ENCODE results near the gene KDM4B. TPM values are rescaled to one million over a fixed set of nuclear protein-coding genes. Genes with fewer than 3 reads are reported as not detected.

The KDM4B gene
- total RNA-seq, 4 donors from 2014 or later = 28.7 to 75.1 (median 46.1) TPM

GRCh38 chr19:5017235-5017634 is 48.3 kb downstream of the KDM4B start:
- DNase-seq = no peak
- Histone ChIP-seq H3K27ac (no peak overlapping the region), H3K9me3 (no peaks in the 10 kb centered on the region), H3K4me1 (no peaks in the 10 kb centered on the region), H3K27me3 (no peaks in the 10 kb centered on the region), H3K36me3 (peaks cover 0 to 29% (median 0%) of the 10 kb centered on the region in 3 donors), H3K4me3 (no peak overlapping the region)
- TF ChIP-seq POLR2A (IDR thresholded peaks at IDR 0.05) = no peak
- TF ChIP-seq CTCF (IDR thresholded peaks at IDR 0.05) = no peak

GRCh38 chr19:5018224-5019015 is 49.5 kb downstream of the KDM4B start:
- Histone ChIP-seq H3K4me3 (no peak overlapping the region), H3K27me3 (no peaks in the 10 kb centered on the region), H3K36me3 (peaks cover 0 to 29% (median 0%) of the 10 kb centered on the region in 3 donors), H3K27ac (no peak overlapping the region), H3K4me1 (no peaks in the 10 kb centered on the region), H3K9me3 (no peaks in the 10 kb centered on the region)
- DNase-seq = no peak
- TF ChIP-seq POLR2A (IDR thresholded peaks at IDR 0.05) (no peak), CTCF (IDR thresholded peaks at IDR 0.05) (no peak)

- TF ChIP-seq POLR2A (IDR thresholded peaks at IDR 0.05) (no peak), CTCF (IDR thresholded peaks at IDR 0.05) (no peak)
- H3K4me3 ChIP-seq = no peak overlapping the region
- H3K27ac ChIP-seq = no peak overlapping the region
- peaks cover 0 to 29% (median 0%) of the 10 kb centered on the region in 3 donors for H3K36me3 ChIP-seq
- DNase-seq = no peak
- H3K27me3 ChIP-seq = no peaks in the 10 kb centered on the region
- no peaks in the 10 kb centered on the region for H3K4me1 ChIP-seq
- H3K9me3 ChIP-seq = no peaks in the 10 kb centered on the region
These were observed 51.5 kb downstream of the KDM4B start for GRCh38 chr19:5020368-5020767.

- no peak for TF ChIP-seq CTCF (IDR thresholded peaks at IDR 0.05)
- no peak for TF ChIP-seq POLR2A (IDR thresholded peaks at IDR 0.05)
- H3K27ac ChIP-seq = no peak overlapping the region
These were observed 52.1 kb downstream of the KDM4B start for GRCh38 chr19:5021046-5021445.

GRCh38 chr19:5022066-5022860 is 53.4 kb downstream of the KDM4B start:
- Histone ChIP-seq H3K27me3 (no peaks in the 10 kb centered on the region), H3K27ac (no peak overlapping the region), H3K36me3 (peaks cover 0 to 17% (median 0%) of the 10 kb centered on the region in 3 donors), H3K4me1 (peaks cover 0 to 8% (median 0%) of the 10 kb centered on the region in 4 donors), H3K9me3 (no peaks in the 10 kb centered on the region), H3K4me3 (no peak overlapping the region)
- no peak for TF ChIP-seq POLR2A (IDR thresholded peaks at IDR 0.05)
- TF ChIP-seq CTCF (IDR thresholded peaks at IDR 0.05) = no peak
- no peak for DNase-seq

More at GRCh38 chr19:5021046-5021445, 52.1 kb downstream of the KDM4B start:
- Histone ChIP-seq H3K36me3 (peaks cover 0 to 29% (median 0%) of the 10 kb centered on the region in 3 donors), H3K27me3 (no peaks in the 10 kb centered on the region), H3K9me3 (no peaks in the 10 kb centered on the region), H3K4me3 (no peak overlapping the region), H3K4me1 (no peaks in the 10 kb centered on the region)
- DNase-seq = no peak

Data from Peyer's patch (tissue), 4 donors.